ENCODE measurements around the gene RAD51AP2. TPM values are rescaled to one million over a fixed set of nuclear protein-coding genes. Genes with fewer than 3 reads are reported as not detected.

RAD51AP2 gene
- total RNA-seq, 2 donors from 2014 or later: 0.18 TPM; not detected in 1

DNA sequence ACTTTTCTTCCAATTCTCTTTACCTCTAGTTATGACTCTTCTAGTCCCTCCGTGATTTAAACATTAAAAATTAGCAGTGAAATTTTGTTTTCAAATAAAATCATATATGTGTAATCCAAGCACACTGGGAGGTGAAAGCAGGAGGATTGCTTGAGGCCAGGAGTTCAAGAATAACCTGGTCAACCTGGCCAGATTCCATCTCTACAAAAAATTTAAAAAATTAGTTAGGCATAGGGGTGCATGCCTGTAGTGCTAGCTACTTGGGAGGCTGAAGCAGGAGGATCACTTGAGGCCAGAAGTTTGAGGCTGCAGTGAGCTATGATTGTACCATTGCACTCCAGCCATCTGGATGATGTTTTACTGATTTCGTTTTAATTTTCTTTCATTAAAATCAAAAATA lies 15.3 kb upstream of the RAD51AP2 start:
- no peak for TF ChIP-seq CTCF (conservative IDR thresholded peaks at IDR 0.05)
- H3K9ac ChIP-seq (ENCODE audit: extremely low read depth, low read length, poor library complexity, severe bottlenecking): no peak overlapping the region
- Mint-ChIP-seq H3K36me3 (ENCODE audit: low read depth) (no peaks in the 10 kb centered on the region), H3K27me3 (ENCODE audit: insufficient read depth) (peaks cover 31% of the 10 kb centered on the region), H3K27ac (no peak overlapping the region), H3K9me3 (no peaks in the 10 kb centered on the region), H3K4me1 (no peaks in the 10 kb centered on the region), H3K4me3 (no peak overlapping the region)
- 88 to 92% methylated on average over 1 to 2 of the region's 2 CpGs for WGBS, 2 experiments (ENCODE audit: insufficient coverage in 1 of 2, insufficient read length in 1 of 2)
- no peak for DNase-seq
- no peaks in the 10 kb centered on the region for H3K9me3 ChIP-seq (ENCODE audit: control insufficient read depth, low read length)
- H3K4me3 ChIP-seq (ENCODE audit: low read length): no peak overlapping the region
- H3K4me1 ChIP-seq (ENCODE audit: control insufficient read depth, insufficient read depth, low read length): no peaks in the 10 kb centered on the region
- H3K36me3 ChIP-seq (ENCODE audit: control insufficient read depth, insufficient read depth, low read length): no peaks in the 10 kb centered on the region
- peaks cover 33% of the 10 kb centered on the region for H3K27me3 ChIP-seq (ENCODE audit: control insufficient read depth, insufficient read depth, low read length, poor library complexity, severe bottlenecking)
- H3K27ac ChIP-seq (ENCODE audit: low read depth, low read length): no peak overlapping the region

DNA sequence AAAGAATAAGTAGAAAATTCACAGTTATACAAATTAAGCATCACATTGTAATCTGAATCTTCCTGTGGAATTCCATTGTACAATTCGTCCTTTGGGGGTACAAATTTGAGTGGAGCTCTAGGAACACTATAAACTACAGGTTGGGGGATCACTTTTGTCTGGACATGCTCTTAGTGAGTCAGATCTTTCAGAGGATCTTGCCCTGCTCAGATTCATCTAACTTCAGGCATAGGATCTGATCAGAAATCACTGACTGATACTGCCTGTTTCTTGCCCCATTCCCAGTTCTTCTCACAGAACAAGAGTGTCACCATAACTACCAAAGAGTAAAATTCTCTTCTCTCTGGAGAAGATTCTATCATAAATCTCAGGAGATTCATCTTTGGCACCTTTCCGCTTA lies 11.5 kb upstream of the RAD51AP2 start:
- Mint-ChIP-seq H3K4me3 (no peak overlapping the region), H3K9me3 (no peaks in the 10 kb centered on the region), H3K4me1 (no peaks in the 10 kb centered on the region), H3K36me3 (ENCODE audit: low read depth) (no peaks in the 10 kb centered on the region), H3K27ac (peak overlapping the region; percentile 11), H3K27me3 (ENCODE audit: insufficient read depth) (no peaks in the 10 kb centered on the region)
- no peak for DNase-seq
- TF ChIP-seq CTCF (conservative IDR thresholded peaks at IDR 0.05): no peak
- Histone ChIP-seq H3K4me3 (ENCODE audit: low read length) (no peak overlapping the region), H3K4me1 (ENCODE audit: control insufficient read depth, insufficient read depth, low read length) (no peaks in the 10 kb centered on the region), H3K9ac (ENCODE audit: extremely low read depth, low read length, poor library complexity, severe bottlenecking) (no peak overlapping the region), H3K9me3 (ENCODE audit: control insufficient read depth, low read length) (no peaks in the 10 kb centered on the region), H3K36me3 (ENCODE audit: control insufficient read depth, insufficient read depth, low read length) (no peaks in the 10 kb centered on the region), H3K27me3 (ENCODE audit: control insufficient read depth, insufficient read depth, low read length, poor library complexity, severe bottlenecking) (no peaks in the 10 kb centered on the region), H3K27ac (ENCODE audit: low read depth, low read length) (no peak overlapping the region)
- WGBS, 2 experiments (ENCODE audit: insufficient coverage in 1 of 2, insufficient read length in 1 of 2): 82 to 100% methylated on average over 1 to 2 of the region's 2 CpGs

- H3K27me3 ChIP-seq (ENCODE audit: control insufficient read depth, insufficient read depth, low read length, poor library complexity, severe bottlenecking): no peaks in the 10 kb centered on the region
- no peak overlapping the region for H3K9ac ChIP-seq (ENCODE audit: extremely low read depth, low read length, poor library complexity, severe bottlenecking)
- 87% methylated on average over 6 of the region's 6 CpGs; no CpG with 5 or more reads in 1 of the 2 experiments for WGBS, 2 experiments (ENCODE audit: insufficient coverage in 1 of 2, insufficient read length in 1 of 2)
- H3K9me3 ChIP-seq (ENCODE audit: control insufficient read depth, low read length): no peaks in the 10 kb centered on the region
- no peak overlapping the region for H3K27ac Mint-ChIP-seq
- no peaks in the 10 kb centered on the region for H3K9me3 Mint-ChIP-seq
- no peak for DNase-seq
- no peaks in the 10 kb centered on the region for H3K36me3 ChIP-seq (ENCODE audit: control insufficient read depth, insufficient read depth, low read length)
- peaks cover 16% of the 10 kb centered on the region for H3K4me1 Mint-ChIP-seq
- no peak overlapping the region for H3K4me3 Mint-ChIP-seq
- no peak overlapping the region for H3K4me3 ChIP-seq (ENCODE audit: low read length)
- no peaks in the 10 kb centered on the region for H3K27me3 Mint-ChIP-seq (ENCODE audit: insufficient read depth)
- H3K4me1 ChIP-seq (ENCODE audit: control insufficient read depth, insufficient read depth, low read length): peaks cover 4% of the 10 kb centered on the region
- no peak for TF ChIP-seq CTCF (conservative IDR thresholded peaks at IDR 0.05)
- no peak overlapping the region for H3K27ac ChIP-seq (ENCODE audit: low read depth, low read length)
- H3K36me3 Mint-ChIP-seq (ENCODE audit: low read depth): no peaks in the 10 kb centered on the region
Measured at GRCh38 chr2:17522303-17522702, 4.1 kb upstream of the RAD51AP2 start.

Data from endodermal cell (in vitro differentiated cells).